H1 (cell line): ENCODE data around the gene DLK2. TPM values are rescaled to one million over a fixed set of nuclear protein-coding genes. Genes with fewer than 3 reads are reported as not detected.

Source experiments
- KDM5A ChIP-seq: fragments of 200-600 bp; IDR thresholded peaks from 2 replicates; pipeline ENCODE4 v1.7.1; 2012; ENCODE audit warnings: mild to moderate bottlenecking, low read length, inconsistent platforms, mixed read lengths
- polyA plus RNA-seq, 7 experiments: library from polyadenylated mRNA; depleted of rRNA in 3 of 7; stranded (reverse) in 5 of 7; unstranded in 2 of 7; fragments of >200 nt in 5 of 7; fragments of 200-250 nt in 2 of 7; gene quantifications; 1 replicate in 5 of 7; 2 replicates in 1 of 7; 4 replicates in 1 of 7; pipeline versions ENCODE4 v1.2.1 to v1.2.3, GENCODE V29; 2011 to 2013; ENCODE audit warnings: missing spikeins in 2 of 7, mixed read lengths in 2 of 7
- total RNA-seq: library from RNA; stranded (reverse); fragmentation: NEBNext Ultra II Directional; extraction: Animal tissue kit (Norgen Biotek cat#: 25700); gene quantifications from 2 replicates; pipeline ENCODE4 v1.2.1, GENCODE V29; 2021
- TF ChIP-seq, protein P1 (sequence below): fragments of 300-600 bp; sonication (generic); IDR thresholded peaks from 2 replicates; pipeline ENCODE4 v1.7.1; 2012; ENCODE audit warnings: low read length, moderate library complexity, mild to moderate bottlenecking, inconsistent platforms; ENCODE audit not compliant: insufficient replicate concordance

The DLK2 gene
- total and polyA plus RNA-seq, 2 of the 8 experiments (the other 6 are each of a cell fraction or from before 2014, with no cell fraction given), result 0.37 to 0.80 TPM

DNA sequence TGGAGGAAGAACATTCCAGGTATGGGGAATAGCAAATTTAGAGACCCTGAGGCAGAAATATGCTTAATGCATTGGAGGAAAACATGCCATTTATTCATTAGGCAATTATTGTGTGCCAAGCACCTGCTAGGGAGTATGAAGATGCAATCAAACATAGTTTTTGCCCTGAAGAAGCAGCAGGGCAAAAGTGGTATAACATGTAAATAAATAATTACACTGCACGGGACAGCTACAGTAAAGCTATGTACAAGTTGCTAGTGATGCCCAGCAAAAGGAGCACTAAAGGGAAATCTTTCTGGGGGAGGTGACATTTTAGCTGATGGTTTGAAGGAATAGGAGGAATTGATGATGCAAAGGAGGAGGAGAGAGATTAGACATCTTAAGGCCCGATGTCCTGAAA lies 21.4 kb upstream of the DLK2 start (continued):
- TF ChIP-seq, protein P1, sequence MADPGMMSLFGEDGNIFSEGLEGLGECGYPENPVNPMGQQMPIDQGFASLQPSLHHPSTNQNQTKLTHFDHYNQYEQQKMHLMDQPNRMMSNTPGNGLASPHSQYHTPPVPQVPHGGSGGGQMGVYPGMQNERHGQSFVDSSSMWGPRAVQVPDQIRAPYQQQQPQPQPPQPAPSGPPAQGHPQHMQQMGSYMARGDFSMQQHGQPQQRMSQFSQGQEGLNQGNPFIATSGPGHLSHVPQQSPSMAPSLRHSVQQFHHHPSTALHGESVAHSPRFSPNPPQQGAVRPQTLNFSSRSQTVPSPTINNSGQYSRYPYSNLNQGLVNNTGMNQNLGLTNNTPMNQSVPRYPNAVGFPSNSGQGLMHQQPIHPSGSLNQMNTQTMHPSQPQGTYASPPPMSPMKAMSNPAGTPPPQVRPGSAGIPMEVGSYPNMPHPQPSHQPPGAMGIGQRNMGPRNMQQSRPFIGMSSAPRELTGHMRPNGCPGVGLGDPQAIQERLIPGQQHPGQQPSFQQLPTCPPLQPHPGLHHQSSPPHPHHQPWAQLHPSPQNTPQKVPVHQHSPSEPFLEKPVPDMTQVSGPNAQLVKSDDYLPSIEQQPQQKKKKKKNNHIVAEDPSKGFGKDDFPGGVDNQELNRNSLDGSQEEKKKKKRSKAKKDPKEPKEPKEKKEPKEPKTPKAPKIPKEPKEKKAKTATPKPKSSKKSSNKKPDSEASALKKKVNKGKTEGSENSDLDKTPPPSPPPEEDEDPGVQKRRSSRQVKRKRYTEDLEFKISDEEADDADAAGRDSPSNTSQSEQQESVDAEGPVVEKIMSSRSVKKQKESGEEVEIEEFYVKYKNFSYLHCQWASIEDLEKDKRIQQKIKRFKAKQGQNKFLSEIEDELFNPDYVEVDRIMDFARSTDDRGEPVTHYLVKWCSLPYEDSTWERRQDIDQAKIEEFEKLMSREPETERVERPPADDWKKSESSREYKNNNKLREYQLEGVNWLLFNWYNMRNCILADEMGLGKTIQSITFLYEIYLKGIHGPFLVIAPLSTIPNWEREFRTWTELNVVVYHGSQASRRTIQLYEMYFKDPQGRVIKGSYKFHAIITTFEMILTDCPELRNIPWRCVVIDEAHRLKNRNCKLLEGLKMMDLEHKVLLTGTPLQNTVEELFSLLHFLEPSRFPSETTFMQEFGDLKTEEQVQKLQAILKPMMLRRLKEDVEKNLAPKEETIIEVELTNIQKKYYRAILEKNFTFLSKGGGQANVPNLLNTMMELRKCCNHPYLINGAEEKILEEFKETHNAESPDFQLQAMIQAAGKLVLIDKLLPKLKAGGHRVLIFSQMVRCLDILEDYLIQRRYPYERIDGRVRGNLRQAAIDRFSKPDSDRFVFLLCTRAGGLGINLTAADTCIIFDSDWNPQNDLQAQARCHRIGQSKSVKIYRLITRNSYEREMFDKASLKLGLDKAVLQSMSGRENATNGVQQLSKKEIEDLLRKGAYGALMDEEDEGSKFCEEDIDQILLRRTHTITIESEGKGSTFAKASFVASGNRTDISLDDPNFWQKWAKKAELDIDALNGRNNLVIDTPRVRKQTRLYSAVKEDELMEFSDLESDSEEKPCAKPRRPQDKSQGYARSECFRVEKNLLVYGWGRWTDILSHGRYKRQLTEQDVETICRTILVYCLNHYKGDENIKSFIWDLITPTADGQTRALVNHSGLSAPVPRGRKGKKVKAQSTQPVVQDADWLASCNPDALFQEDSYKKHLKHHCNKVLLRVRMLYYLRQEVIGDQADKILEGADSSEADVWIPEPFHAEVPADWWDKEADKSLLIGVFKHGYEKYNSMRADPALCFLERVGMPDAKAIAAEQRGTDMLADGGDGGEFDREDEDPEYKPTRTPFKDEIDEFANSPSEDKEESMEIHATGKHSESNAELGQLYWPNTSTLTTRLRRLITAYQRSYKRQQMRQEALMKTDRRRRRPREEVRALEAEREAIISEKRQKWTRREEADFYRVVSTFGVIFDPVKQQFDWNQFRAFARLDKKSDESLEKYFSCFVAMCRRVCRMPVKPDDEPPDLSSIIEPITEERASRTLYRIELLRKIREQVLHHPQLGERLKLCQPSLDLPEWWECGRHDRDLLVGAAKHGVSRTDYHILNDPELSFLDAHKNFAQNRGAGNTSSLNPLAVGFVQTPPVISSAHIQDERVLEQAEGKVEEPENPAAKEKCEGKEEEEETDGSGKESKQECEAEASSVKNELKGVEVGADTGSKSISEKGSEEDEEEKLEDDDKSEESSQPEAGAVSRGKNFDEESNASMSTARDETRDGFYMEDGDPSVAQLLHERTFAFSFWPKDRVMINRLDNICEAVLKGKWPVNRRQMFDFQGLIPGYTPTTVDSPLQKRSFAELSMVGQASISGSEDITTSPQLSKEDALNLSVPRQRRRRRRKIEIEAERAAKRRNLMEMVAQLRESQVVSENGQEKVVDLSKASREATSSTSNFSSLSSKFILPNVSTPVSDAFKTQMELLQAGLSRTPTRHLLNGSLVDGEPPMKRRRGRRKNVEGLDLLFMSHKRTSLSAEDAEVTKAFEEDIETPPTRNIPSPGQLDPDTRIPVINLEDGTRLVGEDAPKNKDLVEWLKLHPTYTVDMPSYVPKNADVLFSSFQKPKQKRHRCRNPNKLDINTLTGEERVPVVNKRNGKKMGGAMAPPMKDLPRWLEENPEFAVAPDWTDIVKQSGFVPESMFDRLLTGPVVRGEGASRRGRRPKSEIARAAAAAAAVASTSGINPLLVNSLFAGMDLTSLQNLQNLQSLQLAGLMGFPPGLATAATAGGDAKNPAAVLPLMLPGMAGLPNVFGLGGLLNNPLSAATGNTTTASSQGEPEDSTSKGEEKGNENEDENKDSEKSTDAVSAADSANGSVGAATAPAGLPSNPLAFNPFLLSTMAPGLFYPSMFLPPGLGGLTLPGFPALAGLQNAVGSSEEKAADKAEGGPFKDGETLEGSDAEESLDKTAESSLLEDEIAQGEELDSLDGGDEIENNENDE, result no peak
- TF ChIP-seq KDM5A, result no peak
- TF ChIP-seq, all 59 proteins: peak for 0
